H1 (cell line): ENCODE measurements around the gene NUP98. TPM values are rescaled to one million over a fixed set of nuclear protein-coding genes. Genes with fewer than 3 reads are reported as not detected.
A peak's percentile ranks its signal among the peaks of the same experiment; 100 is the strongest.

ENCODE experiments used
- BRCA1 ChIP-seq: IDR thresholded peaks from 2 replicates; pipeline ENCODE4 v1.6.1; 2012; ENCODE audit warnings: low read depth, low read length, improper control_type of control experiment
- HDAC2 ChIP-seq, 2 experiments: fragments of 300-600 bp in 1 of 2; sonication (generic) in 1 of 2; IDR thresholded peaks; 2 replicates each; pipeline ENCODE4 v1.6.1; 2011 to 2012; ENCODE audit warnings: low read depth in 2 of 2, low read length in 2 of 2, mild to moderate bottlenecking in 2 of 2, moderate library complexity in 2 of 2, borderline replicate concordance in 1 of 2, inconsistent platforms in 1 of 2
- NRF1 ChIP-seq: IDR thresholded peaks from 2 replicates; pipeline ENCODE4 v1.6.1; 2011; ENCODE audit warnings: mild to moderate bottlenecking, low read depth, low read length, improper control_type of control experiment
- USF2 ChIP-seq: IDR thresholded peaks from 2 replicates; pipeline ENCODE4 v1.6.1; 2011; ENCODE audit warnings: low read length, improper control_type of control experiment
- polyA plus RNA-seq, 7 experiments: library from polyadenylated mRNA; depleted of rRNA in 3 of 7; stranded (reverse) in 5 of 7; unstranded in 2 of 7; fragments of >200 nt in 5 of 7; fragments of 200-250 nt in 2 of 7; gene quantifications; 1 replicate in 5 of 7; 2 replicates in 1 of 7; 4 replicates in 1 of 7; pipeline versions ENCODE4 v1.2.1 to v1.2.3, GENCODE V29; 2011 to 2013; ENCODE audit warnings: missing spikeins in 2 of 7, mixed read lengths in 2 of 7
- total RNA-seq: library from RNA; stranded (reverse); fragmentation: NEBNext Ultra II Directional; extraction: Animal tissue kit (Norgen Biotek cat#: 25700); gene quantifications from 2 replicates; pipeline ENCODE4 v1.2.1, GENCODE V29; 2021
- TF ChIP-seq, protein P1 (sequence below), 3 experiments: IDR thresholded peaks; 1 replicate in 2 of 3; 2 replicates in 1 of 3; pipeline versions ENCODE4 v1.5.1 to v1.6.1; 2011; ENCODE audit warnings: low read length in 3 of 3, mild to moderate bottlenecking in 3 of 3, inconsistent platforms in 2 of 3, low read depth in 1 of 3, moderate library complexity in 1 of 3; ENCODE audit not compliant: insufficient read depth in 1 of 3; ENCODE audit errors: control extremely low read depth in 1 of 3

The NUP98 gene
- total and polyA plus RNA-seq, 2 of the 8 experiments (the other 6 are each of a cell fraction or from before 2014, with no cell fraction given) = 98.6 to 261 TPM

DNA sequence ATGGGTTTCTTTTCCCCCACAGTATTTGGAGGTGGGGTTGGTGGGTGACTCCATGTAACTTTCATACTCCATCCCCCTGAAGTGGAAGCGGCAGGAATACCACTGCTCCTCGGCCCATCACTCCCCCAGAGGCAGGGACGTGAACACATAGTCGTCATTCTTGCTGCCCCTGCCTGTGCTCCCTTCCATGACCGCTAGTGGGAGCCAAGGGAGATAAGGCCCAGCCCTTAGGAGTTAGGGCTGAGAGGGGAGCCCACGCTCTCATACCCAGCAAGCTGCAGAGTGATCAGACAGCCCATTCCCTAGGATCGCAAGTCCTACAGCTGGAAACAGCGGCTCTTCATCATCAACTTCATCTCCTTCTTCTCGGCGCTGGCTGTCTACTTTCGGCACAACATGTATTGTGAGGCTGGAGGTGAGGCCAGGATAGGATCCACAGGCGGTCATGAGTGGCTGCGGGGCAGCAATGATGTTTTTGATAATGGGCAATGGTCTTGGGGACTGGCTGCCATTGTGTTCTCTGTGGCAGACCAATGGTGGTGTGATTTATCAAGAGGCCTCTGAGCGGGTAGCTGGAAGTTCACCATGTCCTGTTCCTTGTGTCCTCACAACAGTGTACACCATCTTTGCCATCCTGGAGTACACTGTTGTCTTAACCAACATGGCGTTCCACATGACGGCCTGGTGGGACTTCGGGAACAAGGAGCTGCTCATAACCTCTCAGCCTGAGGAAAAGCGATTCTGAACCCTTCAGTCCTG lies 27.5 kb upstream of the NUP98 start (continued):
- TF ChIP-seq, protein P1, sequence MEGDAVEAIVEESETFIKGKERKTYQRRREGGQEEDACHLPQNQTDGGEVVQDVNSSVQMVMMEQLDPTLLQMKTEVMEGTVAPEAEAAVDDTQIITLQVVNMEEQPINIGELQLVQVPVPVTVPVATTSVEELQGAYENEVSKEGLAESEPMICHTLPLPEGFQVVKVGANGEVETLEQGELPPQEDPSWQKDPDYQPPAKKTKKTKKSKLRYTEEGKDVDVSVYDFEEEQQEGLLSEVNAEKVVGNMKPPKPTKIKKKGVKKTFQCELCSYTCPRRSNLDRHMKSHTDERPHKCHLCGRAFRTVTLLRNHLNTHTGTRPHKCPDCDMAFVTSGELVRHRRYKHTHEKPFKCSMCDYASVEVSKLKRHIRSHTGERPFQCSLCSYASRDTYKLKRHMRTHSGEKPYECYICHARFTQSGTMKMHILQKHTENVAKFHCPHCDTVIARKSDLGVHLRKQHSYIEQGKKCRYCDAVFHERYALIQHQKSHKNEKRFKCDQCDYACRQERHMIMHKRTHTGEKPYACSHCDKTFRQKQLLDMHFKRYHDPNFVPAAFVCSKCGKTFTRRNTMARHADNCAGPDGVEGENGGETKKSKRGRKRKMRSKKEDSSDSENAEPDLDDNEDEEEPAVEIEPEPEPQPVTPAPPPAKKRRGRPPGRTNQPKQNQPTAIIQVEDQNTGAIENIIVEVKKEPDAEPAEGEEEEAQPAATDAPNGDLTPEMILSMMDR (IDR thresholded peaks at IDR 0.05; ENCODE audit: control extremely low read depth in 1 of 3, insufficient read depth in 1 of 3, low read depth in 1 of 3, low read length in 3 of 3) = peak; percentile 99 to 100 (median 100)
- TF ChIP-seq USF2 (no peak), BRCA1 (no peak), NRF1 (no peak), HDAC2 (IDR thresholded peaks at IDR 0.05; ENCODE audit: borderline replicate concordance in 1 of 2, low read depth in 2 of 2, low read length in 2 of 2) (no peak)
